Stimulated activated CD4-positive, alpha-beta T cell treated with anti-CD3 and anti-CD28 coated beads, Interleukin-4, amount 100 ng/mL, for 1 hour (primary cell): Measurements from ENCODE around the gene LIPJ.

ENCODE experiments used
- DNase-seq: peaks from one replicate; pipeline ENCODE4 v3.0.0-alpha.2; 2020

The LIPJ gene

GRCh38 chr10:88608052-88608732 lies 21.6 kb downstream of the LIPJ start:
- DNase-seq, result no peak

GRCh38 chr10:88608780-88609179 lies 22.2 kb downstream of the LIPJ start:
- no peak for DNase-seq

- DNase-seq, result no peak
These were observed 29.9 kb downstream of the LIPJ start for GRCh38 chr10:88616250-88616977.

- DNase-seq, result no peak
These were observed 31.3 kb downstream of the LIPJ start for GRCh38 chr10:88617772-88618300.

- no peak for DNase-seq
These were observed 31.9 kb downstream of the LIPJ start for GRCh38 chr10:88618496-88618895.

- DNase-seq, result no peak
These were observed 33.9 kb downstream of the LIPJ start for GRCh38 chr10:88620441-88620840.

GRCh38 chr10:88623835-88624234 lies 37.3 kb downstream of the LIPJ start:
- no peak for DNase-seq

GRCh38 chr10:88624840-88625239 lies 38.3 kb downstream of the LIPJ start:
- no peak for DNase-seq

- DNase-seq, result no peak
These were observed 53.6 kb downstream of the LIPJ start for GRCh38 chr10:88640186-88640585.

- no peak for DNase-seq
These were observed 55.6 kb downstream of the LIPJ start for GRCh38 chr10:88642209-88642608.

GRCh38 chr10:88642963-88643362 lies 56.4 kb downstream of the LIPJ start:
- DNase-seq, result no peak

- no peak for DNase-seq
These were observed 60.6 kb downstream of the LIPJ start for GRCh38 chr10:88647061-88647615.

- no peak for DNase-seq
These were observed 64.6 kb downstream of the LIPJ start for GRCh38 chr10:88651101-88651551.

- no peak for DNase-seq
These were observed 66.1 kb downstream of the LIPJ start for GRCh38 chr10:88652616-88653015.
